K562 (cell line): ENCODE measurements around the gene BRPF1.

Source experiments
- ATF2 ChIP-seq: sonication (generic); formaldehyde crosslinking; IDR thresholded peaks from 2 replicates; pipeline ENCODE4 v1.8.1; 2022; ENCODE audit warnings: missing genetic modification reagents
- ATF3 ChIP-seq, 2 experiments: fragments of 450-650 bp in 1 of 2; sonication (generic) in 1 of 2; formaldehyde crosslinking in 1 of 2; IDR thresholded peaks in 1 of 2; conservative IDR thresholded peaks in 1 of 2; 2 replicates each; pipeline versions ENCODE4 v1.6.1 to v1.8.1; 2016 to 2023; ENCODE audit warnings: mild to moderate bottlenecking in 2 of 2, moderate library complexity in 2 of 2, inconsistent platforms in 1 of 2, missing genetic modification reagents in 1 of 2
- CEBPB ChIP-seq: fragments of 450-650 bp; IDR thresholded peaks from 2 replicates; pipeline ENCODE4 v1.6.1; 2016; ENCODE audit warnings: missing genetic modification characterization, missing compliant biosample characterization
- CREB1 ChIP-seq, 2 experiments: sonication (generic) in 1 of 2; formaldehyde crosslinking in 1 of 2; IDR thresholded peaks; 2 replicates each; pipeline versions ENCODE4 v1.6.1 to v1.8.0; 2012 to 2022; ENCODE audit warnings: inconsistent platforms in 1 of 2, mild to moderate bottlenecking in 1 of 2, missing genetic modification reagents in 1 of 2, moderate library complexity in 1 of 2
- EZH2 ChIP-seq: IDR thresholded peaks from 2 replicates; pipeline ENCODE4 v1.6.1; 2012; ENCODE audit warnings: low read depth, mild to moderate bottlenecking, inconsistent platforms, low read length, borderline replicate concordance
- MAFF ChIP-seq: IDR thresholded peaks from 2 replicates; pipeline ENCODE4 v1.6.1; 2012; ENCODE audit warnings: low read length, improper control_type of control experiment
- POLR2A ChIP-seq: fragments of 450-650 bp; conservative IDR thresholded peaks from 2 replicates; pipeline ENCODE4 v1.6.1; 2016
- SNRNP70 ChIP-seq: fragments of 200-400 bp; formaldehyde crosslinking; optimal IDR thresholded peaks from 2 replicates; pipeline ENCODE3; 2017; ENCODE audit warnings: low read depth, low read length
- TBP ChIP-seq: optimal IDR thresholded peaks from 2 replicates; pipeline ENCODE3; 2011; ENCODE audit warnings: low read depth, low read length, improper control_type of control experiment
- TEAD1 ChIP-seq, 2 experiments: fragments of 450-650 bp in 1 of 2; sonication (generic) in 1 of 2; formaldehyde crosslinking; IDR thresholded peaks; 2 replicates each; pipeline versions ENCODE4 v1.4.0 to v1.8.0; 2020 to 2022; ENCODE audit warnings: mild to moderate bottlenecking in 2 of 2, missing genetic modification reagents in 1 of 2
- TSHZ1 ChIP-seq: fragments of 250-450 bp; sonication (Bioruptor Pico); IDR thresholded peaks from 2 replicates; pipeline ENCODE4 v1.4.0; 2020; ENCODE audit warnings: mild to moderate bottlenecking, moderate library complexity
- ZNF277 ChIP-seq: fragments of 250-450 bp; sonication (Bioruptor Pico); IDR thresholded peaks from 2 replicates; pipeline ENCODE4 v1.8.0; 2022; ENCODE audit warnings: inconsistent platforms, mild to moderate bottlenecking, moderate library complexity, borderline replicate concordance
- ZNF354B ChIP-seq: fragments of 250-450 bp; sonication (Bioruptor Pico); IDR thresholded peaks from 2 replicates; pipeline ENCODE4 v1.4.0; 2020
- TF ChIP-seq, protein P1 (sequence below), 3 experiments: IDR thresholded peaks in 2 of 3; conservative IDR thresholded peaks in 1 of 3; 2 replicates each; pipeline ENCODE4 v1.5.1; 2011 to 2012; ENCODE audit warnings: low read length in 3 of 3, mild to moderate bottlenecking in 3 of 3, control low read depth in 2 of 3, improper control_type of control experiment in 1 of 3, inconsistent platforms in 1 of 3, low read depth in 1 of 3, mixed read lengths in 1 of 3, moderate library complexity in 1 of 3; ENCODE audit not compliant: insufficient read depth in 2 of 3

DNA sequence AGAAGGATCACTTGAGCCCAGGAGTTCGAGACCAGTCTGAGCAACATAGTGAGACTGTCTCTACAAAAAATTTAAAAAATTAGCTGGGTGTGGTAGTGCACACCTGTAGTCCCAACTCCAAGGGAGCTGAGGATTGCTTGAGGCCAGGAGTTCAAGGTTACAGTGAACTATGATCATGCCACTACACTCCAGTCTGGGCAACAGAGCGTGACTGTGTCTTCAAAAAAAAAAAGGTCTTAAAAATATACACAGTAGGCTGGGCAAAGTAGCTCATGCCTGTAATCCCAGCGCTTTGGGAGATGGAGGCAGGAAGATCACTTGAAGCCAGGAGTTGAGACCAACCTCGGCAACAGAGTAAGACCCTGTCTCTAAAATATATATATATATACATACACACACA lies 49.4 kb downstream of the BRPF1 start:
- TF ChIP-seq SNRNP70 (no peak), POLR2A (no peak), TEAD1 (CRISPR knock-in tag; IDR thresholded peaks at IDR 0.05) (no peak), CEBPB (tag) (no peak), EZH2 (no peak), CREB1 (IDR thresholded peaks at IDR 0.05) (no peak), CREB1 (CRISPR knock-in tag; IDR thresholded peaks at IDR 0.05) (no peak), MAFF (no peak), TSHZ1 (CRISPR knock-in tag) (no peak), ZNF277 (CRISPR knock-in tag) (no peak), ATF3 (IDR thresholded peaks at IDR 0.05) (no peak), ATF3 (CRISPR knock-in tag; conservative IDR thresholded peaks at IDR 0.05) (no peak), TBP (no peak), ZNF354B (no peak), ATF2 (CRISPR knock-in tag) (no peak)
- TF ChIP-seq, protein P1, sequence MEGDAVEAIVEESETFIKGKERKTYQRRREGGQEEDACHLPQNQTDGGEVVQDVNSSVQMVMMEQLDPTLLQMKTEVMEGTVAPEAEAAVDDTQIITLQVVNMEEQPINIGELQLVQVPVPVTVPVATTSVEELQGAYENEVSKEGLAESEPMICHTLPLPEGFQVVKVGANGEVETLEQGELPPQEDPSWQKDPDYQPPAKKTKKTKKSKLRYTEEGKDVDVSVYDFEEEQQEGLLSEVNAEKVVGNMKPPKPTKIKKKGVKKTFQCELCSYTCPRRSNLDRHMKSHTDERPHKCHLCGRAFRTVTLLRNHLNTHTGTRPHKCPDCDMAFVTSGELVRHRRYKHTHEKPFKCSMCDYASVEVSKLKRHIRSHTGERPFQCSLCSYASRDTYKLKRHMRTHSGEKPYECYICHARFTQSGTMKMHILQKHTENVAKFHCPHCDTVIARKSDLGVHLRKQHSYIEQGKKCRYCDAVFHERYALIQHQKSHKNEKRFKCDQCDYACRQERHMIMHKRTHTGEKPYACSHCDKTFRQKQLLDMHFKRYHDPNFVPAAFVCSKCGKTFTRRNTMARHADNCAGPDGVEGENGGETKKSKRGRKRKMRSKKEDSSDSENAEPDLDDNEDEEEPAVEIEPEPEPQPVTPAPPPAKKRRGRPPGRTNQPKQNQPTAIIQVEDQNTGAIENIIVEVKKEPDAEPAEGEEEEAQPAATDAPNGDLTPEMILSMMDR (IDR thresholded peaks at IDR 0.05 in 2 of 3, conservative IDR thresholded peaks at IDR 0.05 in 1 of 3; ENCODE audit: insufficient read depth in 2 of 3, low read depth in 1 of 3, low read length in 3 of 3), result no peak
